ENCODE measurements around the gene RPL10A.

GRCh38 chr6:35468980-35469750, 964 bp downstream of the RPL10A start:
- TF ChIP-seq CTCF (IDR thresholded peaks at IDR 0.05) = no peak
- TF ChIP-seq POLR2A (IDR thresholded peaks at IDR 0.05) = no peak
